Epithelial cell of prostate (primary cell): Measurements from ENCODE around the gene JMJD6.
"Not testable (repeated sequence)": the region's sequence is repeated elsewhere in the genome, so short reads cannot be mapped to it uniquely, and the experiment has no call there.

ENCODE experiments used
- DNase-seq: peaks from one replicate; pipeline ENCODE4 v3.0.0-alpha.2; 2011; ENCODE audit warnings: low read depth, low spot score
- H3K27ac ChIP-seq: fragments of 450-650 bp; 2 replicates; pipeline ENCODE4 v1.5.1; 2017; ENCODE audit warnings: mild to moderate bottlenecking

Gene JMJD6

DNA sequence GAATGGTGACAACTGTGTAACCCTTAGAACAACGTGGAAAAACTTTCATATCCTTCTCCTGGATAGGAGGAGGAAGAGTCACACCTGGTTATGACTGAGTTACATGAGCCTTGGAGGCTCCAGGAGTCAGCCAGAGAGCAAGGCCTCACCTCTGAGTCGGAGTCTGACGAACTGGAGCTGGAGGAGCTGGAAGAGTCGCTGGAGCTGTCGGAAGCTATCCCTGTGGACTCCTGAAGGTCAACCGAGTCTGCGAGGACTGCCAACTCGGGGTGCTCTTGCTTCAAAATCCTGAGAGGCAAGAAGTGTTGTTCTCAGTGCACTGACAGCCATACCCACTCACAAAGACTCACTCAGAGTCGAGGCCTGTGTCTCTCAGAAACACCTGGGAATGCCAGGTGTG lies 6.2 kb downstream of the JMJD6 start:
- no peak for DNase-seq
- no peak overlapping the region for H3K27ac ChIP-seq

DNA sequence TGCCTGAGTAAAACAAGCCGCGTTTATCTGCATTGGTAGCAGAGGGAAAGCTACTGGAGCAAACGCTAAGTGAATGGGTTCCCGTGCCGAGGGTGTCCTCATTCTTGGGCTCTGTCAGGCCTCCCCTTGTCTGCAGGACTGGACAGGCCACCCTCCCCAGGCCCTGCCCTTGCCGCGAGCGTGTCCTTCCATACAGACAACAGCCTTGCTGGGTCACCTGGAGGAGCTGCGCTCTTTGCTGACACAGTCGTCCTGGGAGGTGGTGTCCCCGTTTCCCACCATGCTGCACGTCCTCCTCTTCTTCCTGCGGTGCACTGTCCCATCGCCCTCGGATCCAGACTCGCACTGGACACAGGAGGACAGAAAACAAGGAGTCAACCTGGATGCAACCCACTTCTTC lies 7.9 kb downstream of the JMJD6 start:
- H3K27ac ChIP-seq: no peak overlapping the region
- DNase-seq: no peak

- no peak for DNase-seq
Observed at GRCh38 chr17:76716839-76717215, 9.6 kb downstream of the JMJD6 start.

GRCh38 chr17:76716146-76716838 lies 10.1 kb downstream of the JMJD6 start:
- H3K27ac ChIP-seq: peak overlapping the region; percentile 72
- no peak for DNase-seq

More at GRCh38 chr17:76716839-76717215, 9.6 kb downstream of the JMJD6 start:
- H3K27ac ChIP-seq: peak overlapping the region; percentile 72

GRCh38 chr17:76715496-76715830 lies 10.9 kb downstream of the JMJD6 start:
- DNase-seq: no peak
- H3K27ac ChIP-seq: peak overlapping the region; percentile 72

DNA sequence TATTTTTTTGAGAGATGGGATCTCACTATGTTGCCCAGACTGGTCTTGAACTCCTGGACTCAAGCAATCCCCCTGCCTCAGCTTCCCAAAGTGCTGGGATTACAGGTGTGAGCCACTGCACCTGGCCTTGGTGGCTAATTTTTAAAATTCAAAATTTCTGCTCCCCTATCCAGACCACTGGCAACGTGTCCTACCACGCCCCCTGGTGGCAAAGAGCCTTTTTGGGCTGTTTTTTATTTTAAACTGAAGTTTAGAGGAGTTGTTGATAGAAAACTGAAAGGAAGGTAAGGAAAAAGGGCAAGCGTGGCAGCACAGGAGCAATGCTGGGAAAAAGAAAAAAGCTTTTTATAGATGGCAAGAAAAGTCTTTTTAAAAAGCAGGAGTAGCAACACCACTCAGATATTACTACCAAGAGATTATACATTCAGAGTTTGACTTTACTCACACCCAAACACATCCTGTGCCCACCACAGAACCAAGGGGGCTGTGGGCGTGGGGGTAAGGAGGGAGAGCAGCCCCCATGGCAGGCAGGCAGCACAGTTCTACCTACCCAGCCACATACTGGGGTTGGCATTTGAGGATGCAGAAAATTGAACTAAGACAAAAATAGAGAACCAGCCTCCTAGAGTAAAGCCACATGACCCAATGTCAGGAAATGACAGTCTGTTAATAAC lies 11.4 kb downstream of the JMJD6 start:
- no peak for DNase-seq
- peak overlapping the region; percentile 72 for H3K27ac ChIP-seq

GRCh38 chr17:76714336-76714735 lies 12.1 kb downstream of the JMJD6 start:
- H3K27ac ChIP-seq: no peak overlapping the region
- DNase-seq: no peak

GRCh38 chr17:76713765-76714164 lies 12.6 kb downstream of the JMJD6 start:
- DNase-seq: no peak
- H3K27ac ChIP-seq: no peak overlapping the region

GRCh38 chr17:76712321-76712720 lies 14.1 kb downstream of the JMJD6 start:
- DNase-seq, H3K27ac ChIP-seq: not testable (repeated sequence)

DNA sequence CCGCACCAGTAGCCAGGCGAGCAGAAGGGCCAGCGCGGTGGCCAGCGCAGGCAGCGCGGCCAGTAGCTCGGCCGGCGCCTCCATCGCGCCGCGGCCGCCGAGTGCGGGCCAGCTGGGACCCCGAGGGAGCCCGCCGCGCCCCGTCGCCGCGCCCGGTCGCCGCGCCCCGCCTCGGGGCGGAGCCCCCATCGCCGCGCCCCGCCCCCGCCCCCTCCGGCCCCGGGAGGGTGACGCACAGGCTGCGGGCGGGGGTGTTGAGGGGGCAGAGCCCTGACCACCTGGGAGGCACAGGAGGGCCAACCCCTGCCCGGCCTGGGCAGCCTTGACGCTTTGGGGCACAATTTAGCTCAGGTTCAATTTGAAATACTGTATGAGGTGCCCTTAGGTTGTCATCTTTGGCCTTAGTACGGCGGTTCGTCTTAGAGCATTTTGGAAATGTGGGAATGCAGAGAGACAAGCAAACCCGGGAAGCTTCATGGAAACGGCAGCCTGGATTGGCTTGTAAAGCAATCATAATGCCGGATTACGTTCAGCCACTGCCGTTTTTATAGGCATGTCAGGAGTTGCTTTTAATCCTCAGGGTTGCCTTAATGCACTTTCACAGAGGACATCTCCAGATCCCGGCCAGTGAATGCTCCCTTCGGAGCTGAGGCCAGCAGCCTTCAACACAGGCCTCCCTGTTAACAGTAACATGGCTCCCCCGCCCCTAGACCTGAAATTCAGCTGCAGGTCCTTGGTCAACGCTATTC lies 15.4 kb downstream of the JMJD6 start, which contains the start of gene MXRA7:
TSS of gene MXRA7 (minus strand) at position 103 of the 749 bp plus-strand sequence. CDS start at position 84, 19 bp downstream.
- DNase-seq: no peak
- peak within 1 kb of the TSS; percentile 64 for H3K27ac ChIP-seq

GRCh38 chr17:76709951-76710862 lies 16.2 kb downstream of the JMJD6 start:
- peak overlapping the region; percentile 64 for H3K27ac ChIP-seq
- DNase-seq: not testable (repeated sequence)

DNA sequence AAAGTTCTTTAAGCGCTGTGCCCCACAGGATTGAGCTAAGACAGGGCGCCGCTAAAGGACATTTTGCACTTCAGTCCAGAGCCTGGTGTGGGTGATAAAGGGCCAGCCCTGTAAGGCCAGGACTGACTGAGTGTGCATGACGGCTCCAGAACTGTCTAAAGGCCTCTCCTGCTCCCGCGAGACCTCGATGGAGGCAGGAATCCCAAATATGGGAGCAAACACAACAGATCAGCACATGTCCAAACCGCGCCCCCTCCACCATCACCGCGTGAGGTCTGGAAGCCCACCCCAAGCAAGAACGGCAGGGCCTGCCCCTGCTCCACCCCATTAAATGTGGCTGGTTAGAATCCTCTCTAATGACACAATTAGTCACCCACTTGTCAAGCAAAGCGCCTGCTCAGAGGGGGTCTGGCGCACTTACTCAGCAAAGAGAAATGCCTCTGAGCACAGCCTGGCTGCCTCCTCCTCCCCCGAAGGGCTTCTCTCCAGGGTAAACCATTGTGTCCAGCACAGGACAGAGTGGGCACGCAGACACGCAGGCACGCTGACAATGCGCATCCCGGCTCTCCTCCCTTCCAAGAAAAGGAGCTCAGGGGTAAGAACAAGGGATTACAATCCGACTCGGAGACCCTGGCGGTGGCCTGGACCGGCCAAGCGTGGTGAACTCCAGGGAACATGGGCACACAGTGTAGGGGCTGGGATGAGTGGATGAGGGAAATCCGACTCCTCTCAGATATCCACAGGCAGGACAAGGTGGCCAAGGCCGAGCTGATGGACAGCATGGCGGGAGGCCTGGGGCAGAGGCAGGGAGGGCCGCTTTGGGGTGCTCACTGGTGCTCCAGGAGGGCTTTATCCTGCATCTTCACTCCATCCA lies 17.1 kb downstream of the JMJD6 start:
- H3K27ac ChIP-seq: peak overlapping the region; percentile 64

GRCh38 chr17:76707985-76708807 lies 18.2 kb downstream of the JMJD6 start:
- no peak for DNase-seq
- H3K27ac ChIP-seq: no peak overlapping the region

More for the DNA sequence above, 17.1 kb downstream of the JMJD6 start:
- no peak for DNase-seq

DNA sequence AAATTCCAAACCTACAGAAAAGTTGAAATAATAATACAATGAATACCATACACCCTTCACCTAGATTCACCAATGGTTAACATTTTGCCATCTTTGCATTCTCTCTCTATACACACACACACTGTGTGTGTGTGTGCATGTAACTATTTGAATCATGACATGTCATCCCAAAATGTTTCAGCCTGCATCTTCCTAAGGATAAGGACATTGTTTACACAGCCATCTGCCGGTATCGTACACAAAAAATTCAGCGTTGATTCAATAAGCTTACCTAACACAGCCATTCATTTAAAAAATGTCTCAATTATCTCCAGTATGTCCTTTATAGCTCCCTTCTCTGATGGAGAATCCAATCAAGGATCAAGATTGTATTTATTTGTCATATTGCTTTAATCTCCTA lies 19.6 kb downstream of the JMJD6 start:
- no peak overlapping the region for H3K27ac ChIP-seq
- DNase-seq: no peak

- no peak overlapping the region for H3K27ac ChIP-seq
- DNase-seq: no peak
Observed at GRCh38 chr17:76704805-76705204, 21.6 kb downstream of the JMJD6 start.

GRCh38 chr17:76702941-76703637 lies 23.3 kb downstream of the JMJD6 start:
- DNase-seq: no peak
- no peak overlapping the region for H3K27ac ChIP-seq

GRCh38 chr17:76702076-76702475 lies 24.3 kb downstream of the JMJD6 start:
- no peak for DNase-seq

GRCh38 chr17:76701471-76701967 lies 24.9 kb downstream of the JMJD6 start:
- DNase-seq: no peak
- H3K27ac ChIP-seq: peak overlapping the region; percentile 75

More at GRCh38 chr17:76702076-76702475, 24.3 kb downstream of the JMJD6 start:
- no peak overlapping the region for H3K27ac ChIP-seq
